ENCODE measurements around the gene PDZD11. TPM values are rescaled to one million over a fixed set of nuclear protein-coding genes. Genes with fewer than 3 reads are reported as not detected.

The PDZD11 gene
- total RNA-seq, 1 experiment from 2014 or later: 102 TPM

- intact Hi-C loops (cut with micrococcal nuclease; ENCODE audit: unreplicated experiment): no loop called here
- ChIA-PET POLR2A (no interaction called here), CTCF (no interaction called here)
- no peak overlapping the region for H3K27ac ChIP-seq (ENCODE audit: low read length)
- in situ Hi-C loops (cut with HindIII; ENCODE audit: low pct_unique_long_range_greater_than_20kb, low sequenced_read_pairs): no loop called here
- DNase-seq (ENCODE audit: low read depth, low spot score): no peak
- H3K9me3 ChIP-seq (ENCODE audit: control insufficient read depth, insufficient read depth, low read depth, low read length): no peaks in the 10 kb centered on the region
- no peak for TF ChIP-seq POLR2AphosphoS5 (IDR thresholded peaks at IDR 0.05; ENCODE audit: low read depth, low read length)
- TF ChIP-seq, protein P1, sequence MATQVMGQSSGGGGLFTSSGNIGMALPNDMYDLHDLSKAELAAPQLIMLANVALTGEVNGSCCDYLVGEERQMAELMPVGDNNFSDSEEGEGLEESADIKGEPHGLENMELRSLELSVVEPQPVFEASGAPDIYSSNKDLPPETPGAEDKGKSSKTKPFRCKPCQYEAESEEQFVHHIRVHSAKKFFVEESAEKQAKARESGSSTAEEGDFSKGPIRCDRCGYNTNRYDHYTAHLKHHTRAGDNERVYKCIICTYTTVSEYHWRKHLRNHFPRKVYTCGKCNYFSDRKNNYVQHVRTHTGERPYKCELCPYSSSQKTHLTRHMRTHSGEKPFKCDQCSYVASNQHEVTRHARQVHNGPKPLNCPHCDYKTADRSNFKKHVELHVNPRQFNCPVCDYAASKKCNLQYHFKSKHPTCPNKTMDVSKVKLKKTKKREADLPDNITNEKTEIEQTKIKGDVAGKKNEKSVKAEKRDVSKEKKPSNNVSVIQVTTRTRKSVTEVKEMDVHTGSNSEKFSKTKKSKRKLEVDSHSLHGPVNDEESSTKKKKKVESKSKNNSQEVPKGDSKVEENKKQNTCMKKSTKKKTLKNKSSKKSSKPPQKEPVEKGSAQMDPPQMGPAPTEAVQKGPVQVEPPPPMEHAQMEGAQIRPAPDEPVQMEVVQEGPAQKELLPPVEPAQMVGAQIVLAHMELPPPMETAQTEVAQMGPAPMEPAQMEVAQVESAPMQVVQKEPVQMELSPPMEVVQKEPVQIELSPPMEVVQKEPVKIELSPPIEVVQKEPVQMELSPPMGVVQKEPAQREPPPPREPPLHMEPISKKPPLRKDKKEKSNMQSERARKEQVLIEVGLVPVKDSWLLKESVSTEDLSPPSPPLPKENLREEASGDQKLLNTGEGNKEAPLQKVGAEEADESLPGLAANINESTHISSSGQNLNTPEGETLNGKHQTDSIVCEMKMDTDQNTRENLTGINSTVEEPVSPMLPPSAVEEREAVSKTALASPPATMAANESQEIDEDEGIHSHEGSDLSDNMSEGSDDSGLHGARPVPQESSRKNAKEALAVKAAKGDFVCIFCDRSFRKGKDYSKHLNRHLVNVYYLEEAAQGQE (IDR thresholded peaks at IDR 0.05; ENCODE audit: insufficient read depth in 1 of 2, low read depth in 2 of 2, low read length in 1 of 2): no peak
- TF ChIP-seq SIN3A (IDR thresholded peaks at IDR 0.05; ENCODE audit: borderline replicate concordance, insufficient read depth, low read depth, low read length): no peak
- TF ChIP-seq TCF7L2 (IDR thresholded peaks at IDR 0.05; ENCODE audit: low read depth, low read length): no peak
- TF ChIP-seq, protein P2, sequence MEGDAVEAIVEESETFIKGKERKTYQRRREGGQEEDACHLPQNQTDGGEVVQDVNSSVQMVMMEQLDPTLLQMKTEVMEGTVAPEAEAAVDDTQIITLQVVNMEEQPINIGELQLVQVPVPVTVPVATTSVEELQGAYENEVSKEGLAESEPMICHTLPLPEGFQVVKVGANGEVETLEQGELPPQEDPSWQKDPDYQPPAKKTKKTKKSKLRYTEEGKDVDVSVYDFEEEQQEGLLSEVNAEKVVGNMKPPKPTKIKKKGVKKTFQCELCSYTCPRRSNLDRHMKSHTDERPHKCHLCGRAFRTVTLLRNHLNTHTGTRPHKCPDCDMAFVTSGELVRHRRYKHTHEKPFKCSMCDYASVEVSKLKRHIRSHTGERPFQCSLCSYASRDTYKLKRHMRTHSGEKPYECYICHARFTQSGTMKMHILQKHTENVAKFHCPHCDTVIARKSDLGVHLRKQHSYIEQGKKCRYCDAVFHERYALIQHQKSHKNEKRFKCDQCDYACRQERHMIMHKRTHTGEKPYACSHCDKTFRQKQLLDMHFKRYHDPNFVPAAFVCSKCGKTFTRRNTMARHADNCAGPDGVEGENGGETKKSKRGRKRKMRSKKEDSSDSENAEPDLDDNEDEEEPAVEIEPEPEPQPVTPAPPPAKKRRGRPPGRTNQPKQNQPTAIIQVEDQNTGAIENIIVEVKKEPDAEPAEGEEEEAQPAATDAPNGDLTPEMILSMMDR (IDR thresholded peaks at IDR 0.05): no peak
- BruUV-seq (replicated peaks): no TSS peak
- H3K36me3 ChIP-seq (ENCODE audit: control insufficient read depth, insufficient read depth, low read length): no peaks in the 10 kb centered on the region
- H3K4me1 ChIP-seq (ENCODE audit: control insufficient read depth, insufficient read depth, low read length): no peaks in the 10 kb centered on the region
- H3K27me3 ChIP-seq (ENCODE audit: control insufficient read depth, insufficient read depth, low read length): peaks cover 4% of the 10 kb centered on the region; the same call in 1 of the 2 replicates
- no peak for ATAC-seq
- H3K4me3 ChIP-seq (ENCODE audit: low read depth in 2 of 2, low read length in 2 of 2): no peak overlapping the region
Observed at GRCh38 chrX:70254909-70255308, 34.8 kb downstream of the PDZD11 start.

DNA sequence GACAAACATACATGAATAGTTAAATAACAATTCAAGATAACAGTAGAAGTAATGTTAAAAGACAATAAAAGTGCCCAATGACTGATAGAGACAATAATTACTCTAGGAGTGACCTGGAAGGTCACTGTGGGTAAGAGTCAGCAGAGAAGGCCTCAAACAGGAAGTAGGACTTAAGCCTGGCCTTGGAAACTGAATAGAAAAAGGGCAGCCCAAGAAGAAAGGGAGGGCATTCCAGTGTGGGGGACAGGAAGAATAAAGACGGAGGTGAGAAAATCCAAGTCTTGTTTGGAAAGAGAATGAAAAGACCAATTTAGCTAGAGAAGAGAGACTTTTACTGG, 35.7 kb downstream of the PDZD11 start:
- TF ChIP-seq, protein P2 (IDR thresholded peaks at IDR 0.05): no peak
- TF ChIP-seq, protein P1 (IDR thresholded peaks at IDR 0.05; ENCODE audit: insufficient read depth in 1 of 2, low read depth in 2 of 2, low read length in 1 of 2): no peak
- TF ChIP-seq POLR2AphosphoS5 (IDR thresholded peaks at IDR 0.05; ENCODE audit: low read depth, low read length) (no peak), TCF7L2 (IDR thresholded peaks at IDR 0.05; ENCODE audit: low read depth, low read length) (no peak), SIN3A (IDR thresholded peaks at IDR 0.05; ENCODE audit: borderline replicate concordance, insufficient read depth, low read depth, low read length) (no peak)
- H3K9me3 ChIP-seq (ENCODE audit: control insufficient read depth, insufficient read depth, low read depth, low read length): no peaks in the 10 kb centered on the region
- no peak overlapping the region for H3K27ac ChIP-seq (ENCODE audit: low read length)
- intact Hi-C loops (cut with micrococcal nuclease; ENCODE audit: unreplicated experiment): no loop called here
- H3K27me3 ChIP-seq (ENCODE audit: control insufficient read depth, insufficient read depth, low read length): peaks cover 4% of the 10 kb centered on the region; the same call in 1 of the 2 replicates
- CTCF ChIA-PET: no interaction called here
- ATAC-seq (no peak), DNase-seq (ENCODE audit: low read depth, low spot score) (no peak)
- no peaks in the 10 kb centered on the region for H3K36me3 ChIP-seq (ENCODE audit: control insufficient read depth, insufficient read depth, low read length)
- in situ Hi-C loops (cut with HindIII; ENCODE audit: low pct_unique_long_range_greater_than_20kb, low sequenced_read_pairs): no loop called here
- no TSS peak for BruUV-seq (replicated peaks)
- no peak overlapping the region for H3K4me3 ChIP-seq (ENCODE audit: low read depth in 2 of 2, low read length in 2 of 2)
- H3K4me1 ChIP-seq (ENCODE audit: control insufficient read depth, insufficient read depth, low read length): no peaks in the 10 kb centered on the region
- POLR2A ChIA-PET: no interaction called here

Data from Panc1 (cell line).